Heart left ventricle (tissue), 16 donors: Measurements from ENCODE around the gene UBN1. TPM values are rescaled to one million over a fixed set of nuclear protein-coding genes. Genes with fewer than 3 reads are reported as not detected.
A peak's percentile ranks its signal among the peaks of the same experiment; 100 is the strongest.

Source experiments
- ATAC-seq, 4 donors: fragments of 200-7000 bp; cut with Tn5 transposase; one replicate each; pipeline ENCODE4 v1.9.1; 2020 to 2022; ENCODE audit warnings: moderate library complexity in 4 of 4, mild to moderate bottlenecking in 3 of 4, moderate number of reproducible peaks in 1 of 4
- DNase-seq, 5 donors: peaks; one replicate each; pipeline ENCODE4 v3.0.0-alpha.2; 2020
- H3K27ac ChIP-seq, 12 donors: fragments of 200-600 bp; sonication (generic) in 4 of 12; one replicate each; pipeline versions ENCODE4 v1.5.0 to v1.8.0; 2016 to 2022; ENCODE audit warnings: mild to moderate bottlenecking in 2 of 12
- H3K27me3 ChIP-seq, 9 donors: fragments of 200-600 bp; sonication (generic) in 2 of 9; one replicate each; pipeline versions ENCODE4 v1.5.1 to v1.8.0; 2016 to 2022; ENCODE audit warnings: mild to moderate bottlenecking in 3 of 9
- H3K36me3 ChIP-seq, 9 donors: fragments of 200-600 bp; sonication (generic) in 2 of 9; one replicate each; pipeline versions ENCODE4 v1.5.0 to v1.8.0; 2018 to 2022; ENCODE audit warnings: mild to moderate bottlenecking in 2 of 9
- H3K4me1 ChIP-seq, 12 donors: fragments of 200-600 bp; sonication (generic) in 4 of 12; one replicate each; pipeline versions ENCODE4 v1.5.0 to v1.8.0; 2016 to 2022; ENCODE audit warnings: mild to moderate bottlenecking in 3 of 12
- H3K4me3 ChIP-seq, 12 donors: fragments of 200-600 bp; sonication (generic) in 4 of 12; one replicate each; pipeline versions ENCODE4 v1.5.0 to v1.8.0; 2017 to 2022; ENCODE audit warnings: mild to moderate bottlenecking in 9 of 12, moderate library complexity in 4 of 12
- H3K9me3 ChIP-seq, 12 donors: fragments of 200-600 bp; sonication (generic) in 4 of 12; one replicate each; pipeline versions ENCODE4 v1.5.0 to v1.8.0; 2016 to 2022; ENCODE audit warnings: mild to moderate bottlenecking in 1 of 12
- CTCF ChIP-seq, 12 donors: fragments of 200-600 bp; sonication (generic) in 4 of 12; IDR thresholded peaks; one replicate each; pipeline versions ENCODE4 v1.5.0 to v1.8.0; 2018 to 2022; ENCODE audit warnings: antibody characterized with exemption in 12 of 12, mild to moderate bottlenecking in 5 of 12
- POLR2A ChIP-seq, 2 donors: fragments of 450-650 bp; IDR thresholded peaks; one replicate each; pipeline ENCODE4 v1.6.1; 2017; ENCODE audit warnings: antibody characterized with exemption in 2 of 2, mild to moderate bottlenecking in 2 of 2, moderate library complexity in 2 of 2
- WGBS, 4 donors: extraction: QIAGEN DNeasy Blood & Tissue Kit in 2 of 4; methylation state at CpG; one replicate each; pipeline versions ENCODE4 v1.1.5 to v1.1.7; 2013 to 2018; 5-methylcytosine and 5-hydroxymethylcytosine counted together
- intact Hi-C, 10 donors: fragments of 100-400 bp; cut with DNase I; formaldehyde crosslinking; loops; one replicate each; pipeline versions ENCODE4 v1.11.1 to v1.14.2; 2022
- polyA plus RNA-seq, 2 donors: library from polyadenylated mRNA; stranded (reverse); fragments of 200-250 nt; gene quantifications; one replicate each; pipeline ENCODE4 v1.2.3, GENCODE V29; 2013
- total RNA-seq, 9 donors: library from RNA; depleted of rRNA in 2 of 9; stranded (reverse); fragments of >200 nt in 2 of 9; fragmentation: NEBNext Ultra II Directional in 3 of 9; extraction: Animal tissue kit (Norgen Biotek cat#: 25700) in 3 of 9; gene quantifications; one replicate each; pipeline versions ENCODE4 v1.1.0 to v1.2.4, GENCODE V29; 2016 to 2023
- donor health status: ischemic (EF 13 %, LVEDD 7.1; RV severe dilation, severe dysfunction).
- donor health status: healthy with polysubstance abuse.
- donor health status: DM: no; HTN: yes; CAD: no.
- donor health status: DM: no; HTN: no; CAD: no.
- donor health status: ischemic (EF 25% LVEDD 6.9; RV normal size, moderate dysfunction).
- donor health status: ischemic (EF 25% LVEDD 5.7; RV mildly dilated, moderate dysfunction).
- donor health status: healthy.
- donor health status: DM: yes; HTN: yes; CAD: no.
- donor health status: ischemic (EF 35%, LVEDD 5.7; RV mildly dilated, moderate dysfunction).
- donor health status: nonischemic (EF 11% LVEDD 7.7; RV severe dilation, severe dysfunction).
- donor health status: DM: yes; HTN: yes; CAD: no.
- donor health status: PGD.
- donor health status: ischemic (EF 29% LVEDD 5.4; RV normal size, mild dysfunction).
- donor health status: nonischemic (EF 23%, LVEDD 6.1; RV moderate dilation, normal function).

Gene UBN1
- total and polyA plus RNA-seq, 11 donors, result 20.3 to 77.9 (median 32.7) TPM

- Histone ChIP-seq H3K27ac (no peak overlapping the region), H3K4me1 (peaks cover 0 to 4% (median 0%) of the 10 kb centered on the region in 12 donors), H3K36me3 (peaks cover 0 to 100% (median 100%) of the 10 kb centered on the region in 9 donors), H3K9me3 (no peaks in the 10 kb centered on the region), H3K27me3 (no peaks in the 10 kb centered on the region), H3K4me3 (no peak overlapping the region)
- intact Hi-C loops, result loop anchor here in 1 of 10 donors (10.0 kb wide), 1 partner anchor 140 kb away; the partner anchor contains the start of genes ANKS3 and DNAAF8
- no peak for TF ChIP-seq CTCF (IDR thresholded peaks at IDR 0.05)
- TF ChIP-seq POLR2A (IDR thresholded peaks at IDR 0.05), result no peak
- DNase-seq (no peak), ATAC-seq (peak in 1 of 4 donors; percentile 19)
- WGBS, 4 donors, result 85 to 90% (median 89%) methylated on average over 5 to 8 of the region's 8 CpGs
Measured at GRCh38 chr16:4874666-4875065, 27.4 kb downstream of the UBN1 start.

GRCh38 chr16:4876646-4877379, 29.5 kb downstream of the UBN1 start:
- Histone ChIP-seq H3K27ac (no peak overlapping the region), H3K4me1 (peaks cover 0 to 5% (median 1%) of the 10 kb centered on the region in 12 donors), H3K4me3 (no peak overlapping the region), H3K27me3 (no peaks in the 10 kb centered on the region), H3K9me3 (no peaks in the 10 kb centered on the region), H3K36me3 (peaks cover 9 to 100% (median 100%) of the 10 kb centered on the region in 9 donors)
- 83 to 90% (median 86%) methylated on average over 10 to 11 of the region's 11 CpGs for WGBS, 4 donors
- no peak for ATAC-seq
- no peak for TF ChIP-seq CTCF (IDR thresholded peaks at IDR 0.05)
- TF ChIP-seq POLR2A (IDR thresholded peaks at IDR 0.05), result no peak
- DNase-seq, result no peak
- intact Hi-C loops, result loop anchor here in 1 of 10 donors (10.0 kb wide), 1 partner anchor 142 kb away; the partner anchor contains the start of genes ANKS3 and DNAAF8

- Histone ChIP-seq H3K36me3 (peaks cover 9 to 100% (median 98%) of the 10 kb centered on the region in 9 donors), H3K4me1 (peaks cover 0 to 10% (median 6%) of the 10 kb centered on the region in 12 donors), H3K27ac (no peak overlapping the region), H3K9me3 (no peaks in the 10 kb centered on the region), H3K27me3 (no peaks in the 10 kb centered on the region), H3K4me3 (no peak overlapping the region)
- DNase-seq (no peak), ATAC-seq (no peak)
- WGBS, 4 donors, result 90 to 97% (median 94%) methylated on average over 14 of the region's 14 CpGs
- TF ChIP-seq POLR2A (IDR thresholded peaks at IDR 0.05) (no peak), CTCF (IDR thresholded peaks at IDR 0.05) (no peak)
- intact Hi-C loops, result loop anchor here in 1 of 10 donors (10.0 kb wide), 1 partner anchor 143 kb away; the partner anchor contains the start of genes ANKS3 and DNAAF8
Measured at GRCh38 chr16:4877380-4877685, 30.1 kb downstream of the UBN1 start.

- no peaks in the 10 kb centered on the region for H3K27me3 ChIP-seq
- TF ChIP-seq POLR2A (IDR thresholded peaks at IDR 0.05), result no peak
- no peak for TF ChIP-seq CTCF (IDR thresholded peaks at IDR 0.05)
- H3K4me3 ChIP-seq, result no peak overlapping the region
- H3K27ac ChIP-seq, result no peak overlapping the region
- DNase-seq (no peak), ATAC-seq (no peak)
- H3K9me3 ChIP-seq, result no peaks in the 10 kb centered on the region
- peaks cover 0 to 18% (median 11%) of the 10 kb centered on the region in 12 donors for H3K4me1 ChIP-seq
- intact Hi-C loops, result loop anchor here in 1 of 10 donors (10.0 kb wide), 1 partner anchor 144 kb away; the partner anchor contains the start of genes ANKS3 and DNAAF8
- 77 to 81% (median 77%) methylated on average over 4 of the region's 4 CpGs for WGBS, 4 donors
- H3K36me3 ChIP-seq, result peaks cover 13 to 100% (median 96%) of the 10 kb centered on the region in 9 donors
Measured at GRCh38 chr16:4879049-4879448, 31.8 kb downstream of the UBN1 start.
